ENCODE data around the gene DENND6B. TPM values are rescaled to one million over a fixed set of nuclear protein-coding genes. Genes with fewer than 3 reads are reported as not detected.
"Not testable (repeated sequence)": the region's sequence is repeated elsewhere in the genome, so short reads cannot be mapped to it uniquely, and the experiment has no call there.

Gene DENND6B
- total RNA-seq, 2 experiments from 2014 or later: 8.8 to 9.5 TPM

GRCh38 chr22:50280708-50281383 lies 46.0 kb downstream of the DENND6B start:
- Mint-ChIP-seq H3K36me3 (peaks cover 1% of the 10 kb centered on the region), H3K9me3 (no peaks in the 10 kb centered on the region), H3K4me3 (no peak overlapping the region), H3K27ac (no peak overlapping the region), H3K27me3 (no peaks in the 10 kb centered on the region), H3K4me1 (no peaks in the 10 kb centered on the region)
- no peak for ATAC-seq (ENCODE audit: low read depth)
- DNase-seq: no peak
- POLR2A ChIA-PET: no interaction called here

DNA sequence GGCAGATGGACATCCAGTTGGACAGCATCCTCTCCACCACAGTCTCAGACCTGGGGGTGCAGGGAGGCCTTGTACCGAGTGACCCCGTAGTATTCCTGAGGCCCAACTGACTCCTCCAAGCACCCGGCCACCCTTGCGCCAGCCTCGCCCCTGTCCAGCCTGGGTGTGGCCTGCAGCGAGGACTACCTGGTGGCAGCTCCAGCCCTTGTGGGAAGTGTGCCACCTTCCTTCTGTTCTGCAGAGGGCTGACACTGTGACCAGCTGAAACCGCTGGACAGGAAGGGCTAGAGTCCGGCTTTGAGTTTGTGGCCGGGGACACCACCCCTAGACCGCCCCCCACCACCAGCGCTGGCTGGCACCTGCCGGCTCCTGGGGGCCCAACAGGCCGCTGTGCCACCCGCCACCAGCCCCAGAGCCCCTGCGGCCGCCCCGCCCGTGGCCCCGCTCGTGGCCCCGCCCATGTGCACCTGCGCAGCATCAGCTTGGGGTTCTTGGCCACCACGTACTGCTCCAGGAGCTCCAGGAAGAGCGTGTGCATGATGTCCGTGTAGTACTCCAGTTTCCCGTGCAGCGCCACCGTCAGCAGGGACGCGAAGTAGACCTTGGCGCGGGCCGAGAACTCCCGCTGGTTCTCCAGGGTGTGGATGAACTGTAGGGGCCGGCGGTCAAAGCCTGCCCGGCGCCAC lies 46.6 kb downstream of the DENND6B start:
- Mint-ChIP-seq H3K4me3 (no peak overlapping the region), H3K9me3 (no peaks in the 10 kb centered on the region), H3K4me1 (no peaks in the 10 kb centered on the region), H3K27ac (no peak overlapping the region), H3K36me3 (peaks cover 3% of the 10 kb centered on the region), H3K27me3 (no peaks in the 10 kb centered on the region)
- no peak for DNase-seq
- POLR2A ChIA-PET: interaction anchor here (1.5 kb wide), 1 partner anchor 46 kb away, joined by 3 read pairs; the partner anchor contains the start of gene DENND6B
- no peak for ATAC-seq (ENCODE audit: low read depth)

GRCh38 chr22:50278956-50279619 lies 47.7 kb downstream of the DENND6B start:
- no peak overlapping the region for H3K4me3 Mint-ChIP-seq
- H3K36me3 Mint-ChIP-seq: peaks cover 3% of the 10 kb centered on the region
- POLR2A ChIA-PET: interaction anchor here (1.5 kb wide), 1 partner anchor 47 kb away, joined by 3 read pairs; the partner anchor contains the start of gene DENND6B
- no peaks in the 10 kb centered on the region for H3K27me3 Mint-ChIP-seq
- no peak overlapping the region for H3K27ac Mint-ChIP-seq
- DNase-seq (no peak), ATAC-seq (ENCODE audit: low read depth) (no peak)
- H3K4me1 Mint-ChIP-seq: peaks cover 2% of the 10 kb centered on the region
- no peaks in the 10 kb centered on the region for H3K9me3 Mint-ChIP-seq

- H3K36me3 Mint-ChIP-seq: peaks cover 3% of the 10 kb centered on the region
- H3K27me3 Mint-ChIP-seq: no peaks in the 10 kb centered on the region
- DNase-seq (no peak), ATAC-seq (ENCODE audit: low read depth) (no peak)
- no peaks in the 10 kb centered on the region for H3K9me3 Mint-ChIP-seq
- H3K4me1 Mint-ChIP-seq: peaks cover 3% of the 10 kb centered on the region
- no peak overlapping the region for H3K27ac Mint-ChIP-seq
- POLR2A ChIA-PET: interaction anchor here (1.5 kb wide), 1 partner anchor 48 kb away, joined by 3 read pairs; the partner anchor contains the start of gene DENND6B
- no peak overlapping the region for H3K4me3 Mint-ChIP-seq
Observed at GRCh38 chr22:50278461-50278860, 48.4 kb downstream of the DENND6B start.

DNA sequence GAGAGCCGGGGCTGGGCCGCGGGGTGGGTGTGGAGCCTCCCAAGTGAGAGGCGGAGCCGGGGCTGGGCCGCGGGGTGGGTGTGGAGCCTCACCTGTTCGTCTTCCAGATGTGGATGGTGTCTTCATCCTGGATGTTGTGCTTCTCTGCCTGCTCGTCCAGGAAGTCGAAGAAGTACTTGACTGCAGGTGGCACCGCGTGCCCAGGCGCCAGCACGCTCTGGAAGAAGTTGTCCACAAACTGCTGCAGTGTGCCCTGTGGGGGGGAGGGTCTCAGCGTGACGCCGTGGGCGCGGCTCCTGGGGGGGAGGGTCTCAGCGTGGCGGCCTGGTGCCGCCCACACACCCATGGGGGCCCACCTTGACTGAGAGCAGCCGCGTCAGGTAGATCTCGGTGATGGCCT lies 49.1 kb downstream of the DENND6B start:
- peaks cover 3% of the 10 kb centered on the region for H3K27me3 Mint-ChIP-seq
- peaks cover 3% of the 10 kb centered on the region for H3K36me3 Mint-ChIP-seq
- DNase-seq: no peak
- POLR2A ChIA-PET: no interaction called here
- peaks cover 3% of the 10 kb centered on the region for H3K4me1 Mint-ChIP-seq
- no peak overlapping the region for H3K4me3 Mint-ChIP-seq
- ATAC-seq (ENCODE audit: low read depth): no peak
- no peaks in the 10 kb centered on the region for H3K9me3 Mint-ChIP-seq
- no peak overlapping the region for H3K27ac Mint-ChIP-seq

DNA sequence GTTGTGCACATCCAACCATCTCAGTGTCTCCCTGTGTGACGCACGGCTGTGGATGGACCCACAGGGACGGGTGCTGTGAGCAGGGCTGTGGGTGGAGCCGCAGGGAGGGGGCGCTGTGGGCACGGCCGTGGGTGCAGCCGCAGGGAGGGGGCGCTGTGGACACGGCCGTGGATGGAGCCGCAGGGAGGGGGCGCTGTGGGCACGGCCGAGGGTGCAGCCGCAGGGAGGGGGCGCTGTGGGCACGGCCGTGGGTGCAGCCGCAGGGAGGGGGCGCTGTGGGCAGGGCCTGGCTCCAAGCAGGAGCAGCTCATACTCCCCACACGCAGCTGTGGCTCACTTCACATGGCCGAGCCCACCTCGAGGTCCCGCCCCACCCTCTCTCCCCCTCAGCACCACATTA lies 50.7 kb downstream of the DENND6B start:
- no peaks in the 10 kb centered on the region for H3K9me3 Mint-ChIP-seq
- DNase-seq: peak; percentile 75
- no peak overlapping the region for H3K4me3 Mint-ChIP-seq
- H3K27ac Mint-ChIP-seq: no peak overlapping the region
- peaks cover 3% of the 10 kb centered on the region for H3K36me3 Mint-ChIP-seq
- POLR2A ChIA-PET: interaction anchor here (0.6 to 1.2 kb wide), 8 partner anchors 18 to 345 kb away, joined by 3 to 8 read pairs (median 4); no protein-coding TSS in a partner anchor
- ATAC-seq (ENCODE audit: low read depth): peak; percentile 56
- peaks cover 4% of the 10 kb centered on the region for H3K4me1 Mint-ChIP-seq
- H3K27me3 Mint-ChIP-seq: peaks cover 4% of the 10 kb centered on the region

DNA sequence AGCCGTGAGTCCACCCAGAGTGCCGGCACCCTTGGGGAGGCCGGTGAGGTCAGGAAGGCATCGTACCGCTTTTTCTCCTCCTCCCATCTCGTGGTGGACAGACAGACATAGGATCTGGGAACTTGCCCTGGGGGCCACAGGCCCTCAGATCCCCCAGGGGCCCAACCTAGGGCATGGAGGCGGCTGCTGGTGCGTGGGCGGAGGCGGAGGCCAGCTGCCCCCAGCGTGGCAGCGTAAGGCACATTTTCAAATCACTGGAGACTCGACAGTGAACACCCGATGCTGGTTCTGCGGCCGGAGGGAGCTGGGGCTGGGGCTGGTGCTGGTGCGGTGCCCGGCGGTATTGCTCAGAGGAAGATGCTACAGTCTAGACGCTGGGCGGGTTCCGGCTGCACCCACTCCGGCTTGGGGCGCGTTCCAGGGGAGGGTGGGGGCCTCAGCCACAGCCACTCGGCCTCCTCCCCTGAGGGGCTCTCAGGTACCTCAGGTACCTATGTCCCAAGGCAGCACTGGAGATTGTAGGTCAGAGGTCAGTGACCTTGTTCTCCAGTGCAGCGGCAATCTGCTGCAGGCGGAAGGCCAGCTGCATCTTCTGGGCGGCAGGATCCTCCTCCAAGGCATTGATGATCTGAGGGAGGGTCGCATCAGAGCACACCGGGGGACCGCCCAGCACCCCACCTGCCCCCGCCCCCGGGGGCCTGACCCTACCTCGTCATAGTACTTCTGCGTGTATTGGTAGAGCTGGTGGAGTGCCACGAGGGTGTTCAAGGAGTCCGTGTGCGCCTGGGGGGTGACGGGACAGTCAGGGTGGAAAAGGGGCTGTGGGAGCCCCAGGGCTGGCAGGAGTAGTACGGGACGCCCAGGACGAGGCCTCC lies 51.4 kb downstream of the DENND6B start:
- DNase-seq: no peak
- Mint-ChIP-seq H3K4me1 (peaks cover 4% of the 10 kb centered on the region), H3K4me3 (no peak overlapping the region), H3K27ac (no peak overlapping the region), H3K9me3 (no peaks in the 10 kb centered on the region), H3K36me3 (peaks cover 3% of the 10 kb centered on the region), H3K27me3 (peaks cover 4% of the 10 kb centered on the region)
- ATAC-seq (ENCODE audit: low read depth): no peak
- POLR2A ChIA-PET: interaction anchor here (0.6 to 1.2 kb wide), 5 partner anchors 39 to 345 kb away, joined by 3 to 8 read pairs (median 7); no protein-coding TSS in a partner anchor

DNA sequence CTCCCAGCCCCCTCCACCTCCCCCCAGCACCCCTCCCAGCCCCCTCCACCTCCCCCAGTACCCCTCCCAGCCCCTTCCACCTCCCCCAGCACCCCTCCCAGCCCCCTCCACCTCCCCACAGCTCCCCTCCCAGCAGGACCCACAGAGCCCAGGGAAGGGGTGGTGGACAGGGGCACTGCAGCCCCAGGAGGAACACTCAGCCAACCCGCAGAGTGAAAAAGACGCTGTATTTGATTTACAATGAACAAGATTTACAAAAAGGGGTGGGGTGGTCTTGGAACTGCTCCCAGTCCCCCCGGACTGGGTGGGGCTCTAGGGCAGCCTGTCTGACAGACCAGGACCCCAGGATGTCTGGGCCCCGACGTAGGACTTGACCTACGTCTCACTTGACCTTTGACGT lies 52.0 kb downstream of the DENND6B start:
- Mint-ChIP-seq H3K9me3 (no peaks in the 10 kb centered on the region), H3K27ac (no peak overlapping the region), H3K36me3 (peaks cover 3% of the 10 kb centered on the region), H3K4me1 (peaks cover 4% of the 10 kb centered on the region), H3K4me3 (no peak overlapping the region), H3K27me3 (peaks cover 4% of the 10 kb centered on the region)
- DNase-seq: no peak
- POLR2A ChIA-PET: interaction anchor here (0.6 kb wide), 1 partner anchor 74 kb away, joined by 7 read pairs; no protein-coding TSS in a partner anchor
- ATAC-seq (ENCODE audit: low read depth): no peak

GRCh38 chr22:50274311-50274710 lies 52.5 kb downstream of the DENND6B start:
- H3K36me3 Mint-ChIP-seq: peaks cover 3% of the 10 kb centered on the region
- POLR2A ChIA-PET: no interaction called here
- H3K27ac Mint-ChIP-seq: no peak overlapping the region
- ATAC-seq (ENCODE audit: low read depth) (no peak), DNase-seq (no peak)
- peaks cover 4% of the 10 kb centered on the region for H3K4me1 Mint-ChIP-seq
- no peak overlapping the region for H3K4me3 Mint-ChIP-seq
- peaks cover 4% of the 10 kb centered on the region for H3K27me3 Mint-ChIP-seq
- H3K9me3 Mint-ChIP-seq: no peaks in the 10 kb centered on the region

- H3K27ac Mint-ChIP-seq; H3K4me3 Mint-ChIP-seq; ATAC-seq (ENCODE audit: low read depth); H3K9me3 Mint-ChIP-seq; DNase-seq; H3K27me3 Mint-ChIP-seq; POLR2A ChIA-PET; H3K4me1 Mint-ChIP-seq; H3K36me3 Mint-ChIP-seq: not testable (repeated sequence)
Observed at GRCh38 chr22:50273781-50274180, 53.0 kb downstream of the DENND6B start.

DNA sequence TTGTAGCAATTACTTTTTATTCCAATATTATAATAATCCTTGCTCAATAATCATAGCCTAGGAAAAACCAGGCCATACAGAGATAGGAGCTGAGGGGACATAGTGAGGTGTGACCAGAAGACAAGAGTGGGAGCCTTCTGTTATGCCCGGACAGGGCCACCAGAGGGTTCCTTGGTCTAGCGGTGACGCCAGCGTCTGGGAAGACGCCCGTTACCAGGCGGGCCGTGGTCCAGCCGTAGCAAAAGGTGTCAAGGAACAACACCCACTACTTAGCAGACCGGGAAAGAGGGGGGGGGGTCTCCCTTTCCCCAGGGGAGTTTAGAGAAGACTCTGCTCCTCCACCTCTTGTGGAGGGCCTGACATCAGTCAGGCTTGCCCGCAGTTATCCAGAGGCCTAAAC lies 53.5 kb downstream of the DENND6B start:
- H3K4me3 Mint-ChIP-seq; DNase-seq; ATAC-seq (ENCODE audit: low read depth); H3K36me3 Mint-ChIP-seq; POLR2A ChIA-PET; H3K4me1 Mint-ChIP-seq; H3K27me3 Mint-ChIP-seq; H3K27ac Mint-ChIP-seq; H3K9me3 Mint-ChIP-seq: not testable (repeated sequence)

- Mint-ChIP-seq H3K36me3 (peaks cover 3% of the 10 kb centered on the region), H3K4me1 (peaks cover 10% of the 10 kb centered on the region), H3K4me3 (no peak overlapping the region), H3K9me3 (no peaks in the 10 kb centered on the region), H3K27me3 (peaks cover 4% of the 10 kb centered on the region), H3K27ac (no peak overlapping the region)
- POLR2A ChIA-PET: no interaction called here
- DNase-seq (no peak), ATAC-seq (ENCODE audit: low read depth) (no peak)
Observed at GRCh38 chr22:50272044-50272802, 54.6 kb downstream of the DENND6B start.

Data from activated naive CD8-positive, alpha-beta T cell treated with anti-CD3 and anti-CD28 coated beads, Interleukin-2, amount 10 ng/mL, durations not matched to agents 7 days and 5 days (primary cell).